ENCODE results near the gene PORCN.

DNA sequence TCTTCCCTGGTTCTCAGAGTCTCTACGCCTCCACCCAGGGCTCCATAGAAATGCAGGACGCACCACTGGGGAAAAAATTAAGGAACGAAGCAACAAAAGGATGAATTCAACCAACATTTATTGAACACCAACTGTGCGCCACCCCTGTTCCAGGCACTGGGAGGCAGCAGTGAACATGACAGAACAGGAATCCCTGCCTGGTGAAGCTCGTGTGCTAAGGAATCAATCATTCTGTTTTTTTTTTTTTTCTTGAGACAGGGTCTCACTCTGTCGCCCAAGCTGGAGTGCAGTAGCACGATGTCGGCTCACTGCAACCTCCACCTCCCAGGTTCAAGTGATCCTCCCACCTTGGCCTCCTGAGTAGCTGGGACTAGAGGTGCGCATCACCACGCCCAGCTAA, 34.7 kb upstream of the PORCN start:
- TF ChIP-seq POLR2AphosphoS5 (IDR thresholded peaks at IDR 0.05; ENCODE audit: low read depth, low read length) (no peak), TAF1 (IDR thresholded peaks at IDR 0.05; ENCODE audit: borderline replicate concordance, insufficient read depth, low read length) (no peak)

All from PFSK-1 (cell line).